K562 (cell line): ENCODE data around the gene ADARB2. TPM values are rescaled to one million over a fixed set of nuclear protein-coding genes. Genes with fewer than 3 reads are reported as not detected.
A peak's percentile ranks its signal among the peaks of the same experiment; 100 is the strongest.

Source experiments
- ATAC-seq: fragments of 200-7000 bp; cut with Tn5 transposase; 3 replicates; pipeline ENCODE4 v1.9.1; 2020; ENCODE audit warnings: moderate library complexity
- BruUV-seq: library from RNA; stranded (reverse); fragments of 400-500 nt; replicated peaks from 2 replicates; lab custom pipeline; 2021; lab: Mats Ljungman, UMichigan
- CTCF ChIA-PET: fragments of 300-600 bp; formaldehyde crosslinking; extraction: SDS; loops from one replicate; lab custom pipeline; 2021; ENCODE audit warnings: low intra/inter-chr PET ratio; lab: Yijun Ruan, JAX
- POLR2A ChIA-PET: fragments of 300-600, 350-650 bp; sonication (Branson Sonifier 250); formaldehyde crosslinking; extraction: SDS; loops from one replicate; lab custom pipeline; 2021; ENCODE audit warnings: antibody characterized with exemption, inconsistent platforms; lab: Yijun Ruan, JAX
- DNase-seq, 4 experiments: peaks; one replicate each; pipeline versions ENCODE4 v3.0.0 to v3.0.0-alpha.2; 2011 to 2018; ENCODE audit warnings: low spot score in 3 of 4, mixed read lengths in 3 of 4; ENCODE audit errors: extremely low read depth in 1 of 4
- FAIRE-seq: peaks from 2 replicates; lab custom pipeline; 2011; peaks lifted over from hg19 to GRCh38; lab: Jason Lieb, UNC
- H2AFZ ChIP-seq: 2 replicates; pipeline ENCODE4 v1.6.0; 2011; ENCODE audit warnings: low read depth, low read length, control low read depth, inconsistent platforms
- H3K27ac ChIP-seq: fragments of 200-600 bp; 3 replicates; pipeline ENCODE4 v1.8.0; 2011; ENCODE audit warnings: low read depth, mild to moderate bottlenecking, control low read depth, inconsistent platforms, low read length, moderate library complexity, mixed read lengths; ENCODE audit errors: extremely low read depth
- H3K27me3 ChIP-seq, 2 experiments: fragments of 300-600 bp in 1 of 2; 2 replicates in 1 of 2; 3 replicates in 1 of 2; pipeline versions ENCODE4 v1.6.0 to v1.8.0; 2011; ENCODE audit warnings: inconsistent platforms in 2 of 2, low read length in 2 of 2, mild to moderate bottlenecking in 1 of 2, mixed read lengths in 1 of 2, moderate library complexity in 1 of 2; ENCODE audit not compliant: control insufficient read depth in 2 of 2, insufficient read depth in 2 of 2
- H3K36me3 ChIP-seq: fragments of 300-600 bp; 3 replicates; pipeline ENCODE4 v1.8.0; 2011; ENCODE audit warnings: mild to moderate bottlenecking, low read length, inconsistent platforms; ENCODE audit not compliant: control insufficient read depth, insufficient read depth
- H3K4me1 ChIP-seq, 2 experiments: fragments of 200-600 bp in 1 of 2; replicated peaks in 1 of 2; 2 replicates in 1 of 2; 3 replicates in 1 of 2; pipeline versions ENCODE4 v1.5.1 to v1.8.0; 2011; ENCODE audit warnings: inconsistent platforms in 2 of 2, low read length in 2 of 2, mild to moderate bottlenecking in 1 of 2, mixed read lengths in 1 of 2, moderate library complexity in 1 of 2; ENCODE audit not compliant: control insufficient read depth in 2 of 2, insufficient read depth in 2 of 2
- H3K4me2 ChIP-seq: 2 replicates; pipeline ENCODE4 v1.6.1; 2011; ENCODE audit warnings: low read length, control low read depth, inconsistent platforms, mixed read lengths; ENCODE audit not compliant: insufficient read depth
- H3K4me3 ChIP-seq: fragments of 200-600 bp; sonication (generic), shearing (Covaris generic); 2 replicates; pipeline ENCODE4 v1.5.1; 2016; ENCODE audit warnings: control low read depth, inconsistent platforms
- H3K79me2 ChIP-seq: fragments of 200-600 bp; 3 replicates; pipeline ENCODE4 v1.8.0; 2011; ENCODE audit warnings: low read length, inconsistent platforms; ENCODE audit not compliant: control insufficient read depth, insufficient read depth
- H3K9ac ChIP-seq, 2 experiments: 2 replicates each; pipeline versions ENCODE4 v1.6.0 to v1.6.1; 2011; ENCODE audit warnings: low read depth in 2 of 2, low read length in 2 of 2, control low read depth in 1 of 2, inconsistent platforms in 1 of 2, mild to moderate bottlenecking in 1 of 2, mixed read lengths in 1 of 2; ENCODE audit not compliant: insufficient read depth in 1 of 2
- H3K9me1 ChIP-seq: one replicate; pipeline ENCODE4 v1.6.0; 2011; ENCODE audit warnings: inconsistent platforms, mild to moderate bottlenecking, low read length, moderate library complexity; ENCODE audit not compliant: control insufficient read depth, insufficient read depth
- H3K9me3 ChIP-seq: replicated peaks from 2 replicates; pipeline ENCODE4 v1.5.1; 2011; ENCODE audit warnings: low read depth, low read length, inconsistent platforms; ENCODE audit not compliant: control insufficient read depth, insufficient read depth
- H4K20me1 ChIP-seq: replicated peaks from 2 replicates; pipeline ENCODE4 v1.6.1; 2011; ENCODE audit warnings: low read length, inconsistent platforms, mixed read lengths; ENCODE audit not compliant: control insufficient read depth, insufficient read depth
- ARHGAP35 ChIP-seq: fragments of 450-650 bp; IDR thresholded peaks from 2 replicates; pipeline ENCODE4 v1.6.1; 2018; ENCODE audit not compliant: partially characterized antibody
- ESRRB ChIP-seq: fragments of 250-450 bp; sonication (Bioruptor Pico); IDR thresholded peaks from 2 replicates; pipeline ENCODE4 v1.5.0; 2020; ENCODE audit warnings: mild to moderate bottlenecking, moderate library complexity, borderline replicate concordance
- FOS ChIP-seq: IDR thresholded peaks from 3 replicates; pipeline ENCODE4 v1.6.1; 2011; ENCODE audit not compliant: insufficient read length; ENCODE audit errors: extremely low read depth
- GABPA ChIP-seq: fragments of 200-800 bp; sonication (Bioruptor generic); conservative IDR thresholded peaks from 2 replicates; pipeline ENCODE4 v1.6.1; 2016; ENCODE audit warnings: low read depth, missing genetic modification characterization, missing compliant biosample characterization
- KLF10 ChIP-seq: fragments of 250-450 bp; sonication (Bioruptor Pico); IDR thresholded peaks from 2 replicates; pipeline ENCODE4 v1.6.1; 2021; ENCODE audit warnings: matching md5 sums
- ZNF431 ChIP-seq: sonication (generic); formaldehyde crosslinking; IDR thresholded peaks from 2 replicates; pipeline ENCODE4 v1.8.0; 2022; ENCODE audit warnings: mild to moderate bottlenecking, missing genetic modification reagents
- WGBS: fragments of 100-300 bp; shearing (Covaris generic); methylation state at CpG from one replicate; pipeline ENCODE4 v1.1.6; 2016; ENCODE audit warnings: low coverage, mixed read lengths; ENCODE audit not compliant: insufficient coverage; ENCODE audit errors: missing lambda C conversion rate; 5-methylcytosine and 5-hydroxymethylcytosine counted together
- in situ Hi-C: fragments of 300-500 bp; cut with MboI; formaldehyde crosslinking; loops from 4 replicates; pipeline ENCODE4 v1.15.0; 2018; ENCODE audit warnings: inconsistent platforms, mixed read lengths
- intact Hi-C: fragments of 100-400 bp; cut with micrococcal nuclease; formaldehyde crosslinking; loops from 2 replicates; pipeline ENCODE4 v1.14.2; 2022
- polyA plus RNA-seq, 8 experiments: library from polyadenylated mRNA; depleted of rRNA in 4 of 8; stranded (reverse) in 5 of 8; unstranded in 3 of 8; fragments of >200 nt; fragmentation: Nextera tagmentation in 2 of 8; fragmentation: Illumina TruSeq in 1 of 8; extraction: Ambion mirVana in 2 of 8; extraction: Trizol in 1 of 8; gene quantifications; 2 replicates each; pipeline versions ENCODE4 v1.2.1 to v1.2.3, GENCODE V29; 2011 to 2014; ENCODE audit warnings: inconsistent platforms in 1 of 8, missing spikeins in 1 of 8
- total RNA-seq, 7 experiments: library from RNA; depleted of rRNA in 6 of 7; stranded (reverse); fragments of >200 nt in 6 of 7; fragmentation: Illumina TruSeq in 2 of 7; extraction: Trizol in 2 of 7; gene quantifications; 2 replicates each; pipeline versions ENCODE4 v1.2.1 to v1.2.3, GENCODE V29; 2011 to 2021; ENCODE audit warnings: low replicate concordance in 1 of 7

Gene ADARB2
- total and polyA plus RNA-seq, 9 of the 15 experiments (the other 6 are each of a cell fraction or from before 2014, with no cell fraction given) = not detected

DNA sequence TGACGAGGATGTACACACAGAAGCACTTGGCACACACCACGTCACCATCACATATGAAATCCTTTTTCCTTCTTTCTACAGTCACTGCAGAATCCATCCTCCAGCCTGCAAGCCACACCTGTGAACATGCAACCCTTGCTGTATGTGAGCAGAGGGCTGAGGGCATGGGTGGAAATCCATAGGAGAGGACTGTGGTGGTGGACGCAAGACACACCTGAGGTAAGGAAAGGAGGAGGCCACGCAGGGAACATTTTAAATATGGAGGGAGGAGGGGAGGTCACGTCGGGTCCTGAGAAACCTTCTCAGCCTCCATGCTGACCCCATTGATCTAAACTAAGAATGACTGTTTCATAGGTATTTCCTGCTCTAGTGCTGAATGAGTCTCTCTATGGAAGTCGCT, 28.6 kb downstream of the ADARB2 start:
- in situ Hi-C loops = no loop called here
- Histone ChIP-seq H3K9ac (no peak overlapping the region), H4K20me1 (no peaks in the 10 kb centered on the region; the same call in 1 of the 2 replicates), H2AFZ (no peak overlapping the region), H3K9me3 (no peaks in the 10 kb centered on the region), H3K4me2 (no peak overlapping the region), H3K79me2 (no peaks in the 10 kb centered on the region), H3K4me3 (no peak overlapping the region), H3K27me3 (peaks cover 2 to 20% of the 10 kb centered on the region in 2 experiments; a peak in 2 of 5 replicates), H3K4me1 (no peaks in the 10 kb centered on the region), H3K9me1 (no peaks in the 10 kb centered on the region), H3K27ac (no peak overlapping the region), H3K36me3 (no peaks in the 10 kb centered on the region)
- CTCF ChIA-PET = no interaction called here
- POLR2A ChIA-PET = interaction anchor here (0.5 to 0.6 kb wide), 2 partner anchors 46 to 295 kb away, joined by 3 to 5 read pairs; no protein-coding TSS in a partner anchor
- no peak for ATAC-seq
- WGBS = 0% methylated on average over 7 of the region's 7 CpGs
- no peak for FAIRE-seq
- TF ChIP-seq ZNF431 (CRISPR knock-in tag) (no peak), ARHGAP35 (no peak), FOS (no peak), KLF10 (CRISPR knock-in tag) (no peak)
- no TSS peak for BruUV-seq
- no peak for DNase-seq
- intact Hi-C loops = no loop called here

DNA sequence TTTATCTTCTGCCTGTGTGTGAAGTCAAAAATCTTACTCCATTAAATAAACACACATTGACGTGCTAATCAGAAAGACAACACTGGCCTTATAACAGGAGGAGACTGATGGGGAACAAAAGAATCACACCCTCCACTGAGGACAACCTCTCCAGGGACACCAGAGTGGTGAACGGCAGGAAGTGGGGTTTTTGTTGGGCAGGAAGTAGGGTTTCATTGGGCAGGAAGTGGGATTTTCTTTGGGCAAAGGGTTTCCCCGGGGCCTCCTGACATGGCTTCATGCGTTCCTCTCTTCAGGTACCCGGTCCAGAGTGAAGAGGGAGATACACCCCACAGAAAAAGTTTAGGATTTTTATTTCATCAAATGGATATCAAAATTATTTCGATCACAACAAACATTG, 30.6 kb downstream of the ADARB2 start:
- H3K27ac ChIP-seq = no peak overlapping the region
- in situ Hi-C loops = no loop called here
- ATAC-seq = no peak
- 0% methylated on average over 5 of the region's 6 CpGs for WGBS
- no peaks in the 10 kb centered on the region for H3K9me1 ChIP-seq
- no peaks in the 10 kb centered on the region for H3K79me2 ChIP-seq
- H2AFZ ChIP-seq = no peak overlapping the region
- H3K9me3 ChIP-seq = no peaks in the 10 kb centered on the region
- TF ChIP-seq ESRRB = no peak
- peak; percentile 73 for TF ChIP-seq GABPA (tag)
- TF ChIP-seq, all 486 proteins: peak for 1
- no peak overlapping the region for H3K4me2 ChIP-seq
- FAIRE-seq = no peak
- no peak overlapping the region for H3K9ac ChIP-seq
- H3K4me1 ChIP-seq = no peaks in the 10 kb centered on the region
- intact Hi-C loops = no loop called here
- H4K20me1 ChIP-seq = no peaks in the 10 kb centered on the region; the same call in 1 of the 2 replicates
- DNase-seq = no peak
- BruUV-seq = no TSS peak
- ChIA-PET POLR2A (interaction anchor here (0.7 kb wide), 1 partner anchor 239 kb away, joined by 3 read pairs; no protein-coding TSS in a partner anchor), CTCF (no interaction called here)
- H3K4me3 ChIP-seq = no peak overlapping the region
- H3K36me3 ChIP-seq = no peaks in the 10 kb centered on the region
- peaks cover 0 to 11% of the 10 kb centered on the region in 2 experiments; a peak in 1 of 5 replicates for H3K27me3 ChIP-seq
